HG02852 (cell line): ENCODE results near the gene CHD1L.
A peak's percentile ranks its signal among the peaks of the same experiment; 100 is the strongest.
"Not testable (repeated sequence)": the region's sequence is repeated elsewhere in the genome, so short reads cannot be mapped to it uniquely, and the experiment has no call there.

Source experiments
- ATAC-seq: cut with Tn5 transposase; IDR thresholded peaks from one replicate; pipeline ENCODE4 v1.9.1; 2021; ENCODE audit warnings: mild to moderate bottlenecking, moderate library complexity; ENCODE audit not compliant: unreplicated experiment

Gene CHD1L

DNA sequence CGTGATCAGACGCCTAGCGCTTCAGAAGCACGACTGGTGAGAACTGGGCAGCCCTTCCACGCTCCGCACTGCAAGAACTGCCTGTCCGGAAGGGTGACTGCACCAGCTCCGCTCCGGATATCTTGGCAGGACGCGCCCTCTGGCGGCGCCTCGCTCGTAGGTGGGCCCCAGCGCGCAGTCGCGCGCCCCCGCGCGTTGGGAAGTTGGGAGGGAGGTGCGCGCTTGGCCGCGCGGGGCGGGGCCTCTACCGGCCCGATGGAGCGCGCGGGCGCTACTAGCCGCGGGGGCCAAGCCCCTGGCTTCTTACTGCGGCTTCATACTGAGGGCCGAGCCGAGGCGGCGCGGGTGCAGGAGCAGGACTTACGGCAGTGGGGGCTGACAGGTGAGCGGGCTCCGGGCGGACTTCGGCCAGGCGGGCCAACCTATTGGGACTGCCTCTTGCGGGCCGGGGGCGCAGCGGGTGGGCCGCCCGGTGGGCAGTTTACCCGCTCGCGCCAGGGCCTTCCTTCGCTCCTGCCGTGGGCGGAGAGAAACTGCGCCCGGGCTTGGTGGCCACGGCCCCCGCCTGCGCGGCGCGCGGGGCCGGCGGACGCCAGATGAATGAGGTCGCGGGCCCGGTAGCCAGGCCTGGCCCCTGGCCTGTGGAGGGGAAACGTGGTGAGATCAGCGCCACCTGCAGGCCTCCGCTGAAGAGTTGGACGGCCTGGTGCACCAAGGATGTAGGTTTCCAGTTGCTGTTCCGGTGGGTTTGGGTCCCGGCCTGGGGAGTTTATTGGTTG, at the start of gene CHD1L:
Gene CHD1L (plus strand): TSS at position 236 of the 779 bp plus-strand sequence. CDS start 20 bp downstream, at position 256.
- ATAC-seq = peak; percentile 86

DNA sequence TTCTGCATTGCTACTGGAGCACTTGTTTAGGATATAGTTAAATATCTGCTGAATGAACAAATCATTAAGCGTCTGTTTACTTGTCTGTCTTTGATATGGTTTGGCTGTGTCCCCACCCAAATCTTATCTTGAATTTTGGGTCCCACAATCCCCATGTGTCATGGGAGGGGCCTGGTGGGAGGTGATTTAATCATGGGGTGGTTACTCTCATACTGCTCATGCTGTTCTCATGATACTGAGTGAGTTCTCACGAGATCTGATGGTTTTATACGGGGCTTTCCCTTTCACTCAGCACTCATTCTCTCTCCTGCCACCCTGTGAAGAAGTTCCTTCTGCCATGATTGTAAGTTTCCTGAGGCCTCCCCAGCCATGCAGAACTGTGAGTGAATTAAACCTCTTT, 45.2 kb upstream of the CHD1L start:
- ATAC-seq = not testable (repeated sequence)

- no peak for ATAC-seq
Observed at GRCh38 chr1:147201276-147201675, 41.2 kb upstream of the CHD1L start.

DNA sequence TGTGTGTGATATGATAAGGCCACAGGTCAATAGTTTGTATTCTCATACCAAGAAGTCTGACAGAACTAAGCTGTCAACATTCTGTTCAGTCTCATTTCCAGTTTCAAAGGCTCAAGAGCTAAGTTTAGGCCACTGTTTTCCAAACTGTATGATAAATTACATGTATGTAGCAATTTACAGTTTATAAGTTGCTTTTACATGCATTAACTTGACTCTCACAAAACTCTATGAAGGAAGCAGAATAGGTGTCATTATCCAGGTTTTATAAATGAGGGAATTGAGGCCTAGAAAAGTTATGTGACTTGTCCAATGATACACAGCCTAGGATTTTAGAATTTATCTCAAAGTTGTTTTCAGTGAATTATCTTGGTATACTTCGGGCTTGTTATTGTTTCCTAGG, 40.7 kb upstream of the CHD1L start:
- ATAC-seq = no peak

GRCh38 chr1:147202576-147202975, 39.9 kb upstream of the CHD1L start:
- ATAC-seq = no peak

GRCh38 chr1:147204080-147204479, 38.4 kb upstream of the CHD1L start:
- ATAC-seq = no peak

- no peak for ATAC-seq
Observed at GRCh38 chr1:147207192-147207591, 35.3 kb upstream of the CHD1L start.

- ATAC-seq = no peak
Observed at GRCh38 chr1:147208619-147209018, 33.9 kb upstream of the CHD1L start.

DNA sequence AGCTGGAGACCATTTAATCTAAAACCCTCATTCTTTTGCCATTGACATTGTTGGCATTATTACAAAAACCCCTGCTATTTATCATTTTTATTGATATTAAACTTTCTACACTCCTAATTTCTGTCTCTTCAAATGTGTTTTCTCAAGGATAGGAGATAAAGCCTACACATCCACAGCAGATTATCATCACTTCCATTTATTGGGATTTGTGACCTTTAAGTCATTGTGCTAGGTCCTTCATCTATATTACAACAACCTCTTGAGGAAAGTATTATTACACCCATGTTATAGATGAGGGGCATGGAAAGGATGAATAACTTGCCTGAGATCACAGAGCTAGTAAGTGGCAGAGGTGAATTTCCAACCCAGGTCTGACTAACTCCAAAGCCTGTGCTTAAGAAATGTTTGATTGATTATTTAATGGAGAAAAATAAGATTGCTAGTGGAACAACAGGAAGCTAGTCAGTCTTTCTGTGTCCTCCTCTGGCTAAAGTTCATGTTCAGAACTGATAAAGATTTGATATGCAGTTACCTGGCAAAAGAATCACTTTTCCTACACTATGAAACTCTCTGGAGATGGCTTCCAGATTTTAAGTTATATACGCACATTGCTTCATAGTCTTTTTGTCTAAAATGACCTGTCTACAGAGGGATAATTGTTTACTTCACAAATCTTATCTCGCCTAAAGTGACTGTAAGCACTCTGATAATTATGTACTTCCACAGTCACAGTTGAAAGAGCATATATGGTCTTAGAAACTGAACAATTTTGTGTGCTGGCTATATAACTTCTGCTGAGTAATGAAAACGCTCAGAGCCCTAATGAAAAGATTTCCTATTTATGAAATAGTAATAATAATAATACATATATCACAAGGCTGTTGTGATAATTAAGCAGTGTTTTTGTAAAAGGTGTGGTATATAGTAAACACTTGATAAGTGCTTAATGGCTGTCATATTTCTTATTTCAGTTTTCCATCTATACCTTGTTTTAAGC, 32.4 kb upstream of the CHD1L start:
- no peak for ATAC-seq

GRCh38 chr1:147210987-147211386, 31.5 kb upstream of the CHD1L start:
- ATAC-seq = no peak

GRCh38 chr1:147211577-147211976, 30.9 kb upstream of the CHD1L start:
- ATAC-seq = no peak

DNA sequence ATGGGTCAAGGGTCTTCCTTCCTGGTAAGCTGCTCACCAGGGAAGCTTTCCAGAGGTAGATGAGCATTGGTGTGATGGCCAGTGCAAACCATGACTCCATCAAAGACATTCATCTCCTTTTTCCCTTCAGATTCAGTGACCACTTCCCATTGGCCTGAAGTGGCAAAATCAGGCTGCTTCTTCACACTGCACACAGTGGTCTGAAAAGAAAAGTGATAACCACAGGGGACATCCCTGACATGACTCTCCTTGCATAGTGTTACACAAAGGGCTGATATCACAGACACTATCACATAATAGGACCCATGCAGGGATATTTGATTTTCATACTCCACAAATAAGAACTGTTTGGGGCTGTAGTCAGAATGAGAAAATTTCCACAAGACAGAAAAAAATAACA, 29.2 kb upstream of the CHD1L start:
- ATAC-seq = no peak

DNA sequence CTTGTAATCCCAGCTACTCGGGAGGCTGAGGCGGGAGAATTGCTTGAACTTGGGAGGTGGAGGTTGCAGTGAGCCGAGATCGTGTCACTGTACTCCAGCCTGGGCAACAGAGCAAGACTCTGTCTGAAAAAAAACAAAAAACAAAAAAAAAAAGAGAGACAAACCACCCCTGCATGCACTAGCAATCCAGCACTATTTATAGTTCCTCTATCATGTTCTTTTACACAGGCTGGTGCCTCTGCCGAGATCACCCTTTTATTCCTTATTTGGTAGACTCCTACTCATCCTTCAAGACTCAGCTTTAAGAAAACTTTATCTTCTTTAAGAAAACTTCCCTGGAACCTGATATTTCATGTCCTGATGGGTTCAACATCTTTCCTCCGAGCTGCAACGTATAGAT, 28.2 kb upstream of the CHD1L start:
- no peak for ATAC-seq

GRCh38 chr1:147214842-147215539, 27.5 kb upstream of the CHD1L start:
- no peak for ATAC-seq

- no peak for ATAC-seq
Observed at GRCh38 chr1:147215540-147215916, 27.0 kb upstream of the CHD1L start.

GRCh38 chr1:147216124-147216523, 26.4 kb upstream of the CHD1L start:
- no peak for ATAC-seq

GRCh38 chr1:147217141-147217540, 25.3 kb upstream of the CHD1L start:
- ATAC-seq = no peak

DNA sequence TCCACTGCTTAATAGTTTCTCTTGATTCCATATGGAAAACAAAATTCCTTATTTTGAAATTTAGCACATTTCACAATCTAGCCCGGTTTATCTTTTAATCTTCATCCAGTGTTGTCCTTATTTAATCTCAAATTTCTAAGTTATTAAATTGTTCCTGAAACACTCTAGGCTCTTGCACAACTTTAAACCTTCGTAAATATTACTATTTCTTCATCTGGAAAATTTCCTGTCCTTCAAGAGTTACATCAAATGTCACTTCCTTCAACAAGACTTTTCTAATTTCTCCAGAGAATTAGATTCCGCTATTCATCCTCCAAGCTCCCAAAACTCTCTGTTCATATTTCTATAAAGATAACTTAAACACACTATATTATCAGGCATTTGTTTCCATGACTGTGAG, 23.9 kb upstream of the CHD1L start:
- ATAC-seq = no peak

- no peak for ATAC-seq
Observed at GRCh38 chr1:147223740-147224615, 18.5 kb upstream of the CHD1L start.

GRCh38 chr1:147225193-147225730, 17.2 kb upstream of the CHD1L start, which contains the start of gene FMO5:
TSS of gene FMO5 (minus strand) at chr1:147225339. CDS start at chr1:147225029, 310 bp downstream.
- ATAC-seq = peak; percentile 65
